CD4-positive, alpha-beta memory T cell (primary cell): ENCODE results near the gene CHRNA10. TPM values are rescaled to one million over a fixed set of nuclear protein-coding genes. Genes with fewer than 3 reads are reported as not detected.

ENCODE experiments used
- CTCF ChIA-PET: fragments of 350-600 bp; sonication (Branson Sonifier 250); formaldehyde crosslinking; loops from one replicate; lab custom pipeline; 2021; ENCODE audit warnings: inconsistent platforms; ENCODE audit not compliant: partially characterized antibody; lab: Charles Lee
- POLR2A ChIA-PET: fragments of 350-600 bp; sonication (Branson Sonifier 250); formaldehyde crosslinking; loops from one replicate; lab custom pipeline; 2021; ENCODE audit not compliant: partially characterized antibody; lab: Charles Lee
- DNase-seq, 5 donors: peaks; one replicate each; pipeline versions ENCODE4 v3.0.0 to v3.0.0-alpha.2; 2020 to 2022; ENCODE audit warnings: mixed read lengths in 1 of 5
- H3K27ac ChIP-seq: one replicate; pipeline ENCODE4 v1.7.0; 2013; ENCODE audit warnings: low read depth, low read length
- H3K27me3 ChIP-seq: 2 replicates; pipeline ENCODE4 v1.7.0; 2013; ENCODE audit warnings: mild to moderate bottlenecking, low read length, moderate library complexity; ENCODE audit not compliant: insufficient read depth
- H3K36me3 ChIP-seq: 2 replicates; pipeline ENCODE4 v1.7.0; 2013; ENCODE audit warnings: mild to moderate bottlenecking, low read length, moderate library complexity; ENCODE audit not compliant: insufficient read depth
- H3K4me1 ChIP-seq: 2 replicates; pipeline ENCODE4 v1.7.0; 2013; ENCODE audit warnings: mild to moderate bottlenecking, low read length, moderate library complexity; ENCODE audit not compliant: insufficient read depth
- H3K4me3 ChIP-seq, 2 donors: one replicate each; pipeline ENCODE4 v1.7.0; 2013; ENCODE audit warnings: low read length in 2 of 2, mild to moderate bottlenecking in 1 of 2
- H3K9me3 ChIP-seq, 2 donors: one replicate each; pipeline ENCODE4 v1.7.0; 2013; ENCODE audit warnings: low read length in 2 of 2, control low read depth in 1 of 2; ENCODE audit not compliant: control insufficient read depth in 1 of 2
- H3K27ac Mint-ChIP-seq, 7 donors: one replicate each; pipeline ENCODE4 v1.8.0; 2020 to 2021; ENCODE audit warnings: mixed read lengths in 7 of 7, mild to moderate bottlenecking in 6 of 7, inconsistent platforms in 3 of 7, moderate library complexity in 3 of 7
- H3K27me3 Mint-ChIP-seq, 2 donors: one replicate each; pipeline ENCODE4 v1.8.0; 2020 to 2021; ENCODE audit warnings: mixed read lengths in 2 of 2
- H3K36me3 Mint-ChIP-seq, 2 donors: one replicate each; pipeline ENCODE4 v1.8.0; 2020 to 2021; ENCODE audit warnings: mixed read lengths in 2 of 2, inconsistent platforms in 1 of 2, mild to moderate bottlenecking in 1 of 2
- H3K4me1 Mint-ChIP-seq, 4 donors: one replicate each; pipeline ENCODE4 v1.8.0; 2020 to 2021; ENCODE audit warnings: mixed read lengths in 4 of 4, mild to moderate bottlenecking in 1 of 4
- H3K4me3 Mint-ChIP-seq, 8 donors: one replicate each; pipeline ENCODE4 v1.8.0; 2020 to 2021; ENCODE audit warnings: mixed read lengths in 8 of 8, mild to moderate bottlenecking in 7 of 8, moderate library complexity in 6 of 8, inconsistent platforms in 3 of 8
- H3K9me3 Mint-ChIP-seq, 8 donors: one replicate each; pipeline ENCODE4 v1.8.0; 2020 to 2021; ENCODE audit warnings: mixed read lengths in 8 of 8, mild to moderate bottlenecking in 5 of 8, inconsistent platforms in 3 of 8, moderate library complexity in 1 of 8
- intact Hi-C: fragments of 100-400 bp; cut with micrococcal nuclease; formaldehyde crosslinking; loops from one replicate; pipeline ENCODE4 v1.15.1; 2023
- polyA plus RNA-seq, 2 donors: library from polyadenylated mRNA; unstranded; fragments of 300-500 nt; fragmentation: Illumina TruSeq; gene quantifications; one replicate each; pipeline ENCODE4 v1.2.3, GENCODE V29; 2021
- total RNA-seq, 2 experiments: library from RNA; stranded (reverse); gene quantifications; one replicate each; pipeline ENCODE4 v1.2.3, GENCODE V29; 2021

CHRNA10 gene
- total and polyA plus RNA-seq, 4 experiments from 2014 or later, result 0.11 to 5.5 (median 4.6) TPM; not detected in 1

GRCh38 chr11:3642071-3642951 is 28.9 kb downstream of the CHRNA10 start:
- peak overlapping the region; percentile 60 to 91 (median 80) for H3K4me3 Mint-ChIP-seq
- intact Hi-C loops, result no loop called here
- peaks cover 3 to 13% (median 9%) of the 10 kb centered on the region in 4 donors for H3K4me1 Mint-ChIP-seq
- Histone ChIP-seq H3K9me3 (no peaks in the 10 kb centered on the region), H3K36me3 (no peaks in the 10 kb centered on the region), H3K4me1 (peaks cover 10% of the 10 kb centered on the region), H3K27ac (no peak overlapping the region), H3K4me3 (peak overlapping the region in 1 of 2 donors; percentile 51), H3K27me3 (peaks cover 5% of the 10 kb centered on the region)
- peak; percentile 52 to 83 (median 70) for DNase-seq
- CTCF ChIA-PET, result no interaction called here
- peak overlapping the region in 3 of 7 donors; percentile 29 to 82 (median 37) for H3K27ac Mint-ChIP-seq
- H3K27me3 Mint-ChIP-seq, result peaks cover 11 to 18% of the 10 kb centered on the region in 2 donors
- H3K36me3 Mint-ChIP-seq, result no peaks in the 10 kb centered on the region
- no peaks in the 10 kb centered on the region for H3K9me3 Mint-ChIP-seq
- POLR2A ChIA-PET, result no interaction called here

- CTCF ChIA-PET, result no interaction called here
- H3K4me1 Mint-ChIP-seq, result peaks cover 3 to 13% (median 9%) of the 10 kb centered on the region in 4 donors
These were observed 29.5 kb downstream of the CHRNA10 start, which contains the start of gene ART5 for GRCh38 chr11:3641701-3642070. TSS of gene ART5 (minus strand) at chr11:3641992. CDS start at chr11:3641862, 130 bp downstream.

GRCh38 chr11:3641191-3641590 is 30.0 kb downstream of the CHRNA10 start:
- Mint-ChIP-seq H3K4me3 (peak overlapping the region; percentile 45 to 83 (median 66)), H3K27ac (peak overlapping the region in 2 of 7 donors; percentile 41 to 72), H3K9me3 (no peaks in the 10 kb centered on the region), H3K36me3 (no peaks in the 10 kb centered on the region), H3K27me3 (peaks cover 9 to 14% of the 10 kb centered on the region in 2 donors), H3K4me1 (peaks cover 3 to 13% (median 9%) of the 10 kb centered on the region in 4 donors)
- Histone ChIP-seq H3K4me1 (peaks cover 10% of the 10 kb centered on the region), H3K4me3 (no peak overlapping the region), H3K27ac (no peak overlapping the region), H3K27me3 (peaks cover 5% of the 10 kb centered on the region), H3K36me3 (no peaks in the 10 kb centered on the region), H3K9me3 (no peaks in the 10 kb centered on the region)
- intact Hi-C loops, result no loop called here
- DNase-seq, result no peak
- ChIA-PET POLR2A (no interaction called here), CTCF (no interaction called here)

More at GRCh38 chr11:3641701-3642070, 29.5 kb downstream of the CHRNA10 start, which contains the start of gene ART5:
- POLR2A ChIA-PET, result no interaction called here
- Mint-ChIP-seq H3K4me3 (peak within 1 kb of the TSS; percentile 67 to 91 (median 80)), H3K27ac (peak within 1 kb of the TSS in 3 of 7 donors; percentile 37 to 82 (median 41)), H3K9me3 (no peaks in the 10 kb centered on the region), H3K36me3 (no peaks in the 10 kb centered on the region), H3K27me3 (peaks cover 11 to 17% of the 10 kb centered on the region in 2 donors)
- Histone ChIP-seq H3K4me3 (peak within 1 kb of the TSS in 1 of 2 donors; percentile 51), H3K4me1 (peaks cover 10% of the 10 kb centered on the region), H3K36me3 (no peaks in the 10 kb centered on the region), H3K9me3 (no peaks in the 10 kb centered on the region), H3K27ac (no peak within 1 kb of the TSS), H3K27me3 (peaks cover 5% of the 10 kb centered on the region)
- intact Hi-C loops, result no loop called here
- DNase-seq, result no peak

- H3K27ac Mint-ChIP-seq, result no peak overlapping the region
- Histone ChIP-seq H3K36me3 (no peaks in the 10 kb centered on the region), H3K27me3 (peaks cover 5% of the 10 kb centered on the region), H3K9me3 (no peaks in the 10 kb centered on the region), H3K4me3 (no peak overlapping the region), H3K27ac (no peak overlapping the region), H3K4me1 (peaks cover 10% of the 10 kb centered on the region)
- intact Hi-C loops, result no loop called here
- H3K9me3 Mint-ChIP-seq, result peaks cover 0 to 2% (median 0%) of the 10 kb centered on the region in 8 donors
- no peaks in the 10 kb centered on the region for H3K36me3 Mint-ChIP-seq
- H3K27me3 Mint-ChIP-seq, result peaks cover 3 to 11% of the 10 kb centered on the region in 2 donors
- peaks cover 3 to 13% (median 9%) of the 10 kb centered on the region in 4 donors for H3K4me1 Mint-ChIP-seq
- H3K4me3 Mint-ChIP-seq, result peak overlapping the region in 2 of 8 donors; percentile 7 to 27
- ChIA-PET CTCF (interaction anchor here (0.6 kb wide), 1 partner anchor 13 kb away, joined by 3 read pairs; no protein-coding TSS in a partner anchor), POLR2A (no interaction called here)
- no peak for DNase-seq
These were observed 31.3 kb downstream of the CHRNA10 start for GRCh38 chr11:3639841-3640240.

GRCh38 chr11:3638513-3638912 is 32.7 kb downstream of the CHRNA10 start:
- POLR2A ChIA-PET, result no interaction called here
- H3K27ac Mint-ChIP-seq, result no peak overlapping the region
- intact Hi-C loops, result no loop called here
- peaks cover 0 to 2% (median 0%) of the 10 kb centered on the region in 8 donors for H3K9me3 Mint-ChIP-seq
- no peak overlapping the region for H3K4me3 ChIP-seq
- H3K27ac ChIP-seq, result no peak overlapping the region
- no peak for DNase-seq
- CTCF ChIA-PET, result no interaction called here
- no peak overlapping the region for H3K4me3 Mint-ChIP-seq
- H3K9me3 ChIP-seq, result no peaks in the 10 kb centered on the region
- peaks cover 5% of the 10 kb centered on the region for H3K27me3 ChIP-seq
- H3K4me1 Mint-ChIP-seq, result peaks cover 3 to 13% (median 9%) of the 10 kb centered on the region in 4 donors
- no peaks in the 10 kb centered on the region for H3K36me3 ChIP-seq
- H3K4me1 ChIP-seq, result peaks cover 10% of the 10 kb centered on the region
- H3K27me3 Mint-ChIP-seq, result peaks cover 0 to 3% of the 10 kb centered on the region in 2 donors
- H3K36me3 Mint-ChIP-seq, result no peaks in the 10 kb centered on the region

- ChIA-PET POLR2A (no interaction called here), CTCF (no interaction called here)
- H3K4me1 Mint-ChIP-seq, result peaks cover 0 to 7% (median 3%) of the 10 kb centered on the region in 4 donors
- no peaks in the 10 kb centered on the region for H3K4me1 ChIP-seq
- H3K27me3 Mint-ChIP-seq, result no peaks in the 10 kb centered on the region
- H3K9me3 ChIP-seq, result no peaks in the 10 kb centered on the region
- H3K4me3 Mint-ChIP-seq, result no peak overlapping the region
- H3K36me3 ChIP-seq, result no peaks in the 10 kb centered on the region
- intact Hi-C loops, result no loop called here
- H3K27ac ChIP-seq, result no peak overlapping the region
- no peaks in the 10 kb centered on the region for H3K36me3 Mint-ChIP-seq
- no peaks in the 10 kb centered on the region for H3K27me3 ChIP-seq
- no peak overlapping the region for H3K4me3 ChIP-seq
- DNase-seq, result no peak
- H3K9me3 Mint-ChIP-seq, result peaks cover 0 to 2% (median 0%) of the 10 kb centered on the region in 8 donors
- H3K27ac Mint-ChIP-seq, result no peak overlapping the region
These were observed 34.0 kb downstream of the CHRNA10 start for GRCh38 chr11:3637201-3637600.

- Histone ChIP-seq H3K9me3 (no peaks in the 10 kb centered on the region), H3K36me3 (no peaks in the 10 kb centered on the region), H3K27me3 (no peaks in the 10 kb centered on the region), H3K4me1 (no peaks in the 10 kb centered on the region), H3K4me3 (no peak overlapping the region), H3K27ac (no peak overlapping the region)
- H3K27ac Mint-ChIP-seq, result peak overlapping the region in 1 of 7 donors; percentile 41
- ChIA-PET CTCF (no interaction called here), POLR2A (no interaction called here)
- peaks cover 0 to 2% (median 0%) of the 10 kb centered on the region in 8 donors for H3K9me3 Mint-ChIP-seq
- no peaks in the 10 kb centered on the region for H3K36me3 Mint-ChIP-seq
- no peak overlapping the region for H3K4me3 Mint-ChIP-seq
- no peak for DNase-seq
- no peaks in the 10 kb centered on the region for H3K27me3 Mint-ChIP-seq
- intact Hi-C loops, result no loop called here
- H3K4me1 Mint-ChIP-seq, result no peaks in the 10 kb centered on the region
These were observed 35.4 kb downstream of the CHRNA10 start for GRCh38 chr11:3635641-3636375.
